H9 (cell line): ENCODE results near the gene STX16. TPM values are rescaled to one million over a fixed set of nuclear protein-coding genes. Genes with fewer than 3 reads are reported as not detected.

Experiments used
- DNase-seq: peaks from one replicate; pipeline ENCODE4 v3.0.0-alpha.2; 2017
- H2AFZ ChIP-seq: one replicate; pipeline ENCODE4 v1.6.1; 2013; ENCODE audit warnings: mild to moderate bottlenecking, low read length, control low read depth, moderate library complexity
- H2AK5ac ChIP-seq: 2 replicates; pipeline ENCODE4 v1.6.1; 2013; ENCODE audit warnings: low read length, control low read depth, mixed read lengths; ENCODE audit not compliant: insufficient read length
- H2BK120ac ChIP-seq: one replicate; pipeline ENCODE4 v1.6.1; 2013; ENCODE audit warnings: low read depth, mild to moderate bottlenecking, low read length, control low read depth, inconsistent platforms; ENCODE audit not compliant: poor library complexity, severe bottlenecking
- H2BK12ac ChIP-seq: 2 replicates; pipeline ENCODE4 v1.6.1; 2013; ENCODE audit warnings: low read length, control low read depth, mixed read lengths, low read depth; ENCODE audit not compliant: insufficient read length
- H2BK15ac ChIP-seq: 2 replicates; pipeline ENCODE4 v1.6.1; 2013; ENCODE audit warnings: low read depth, low read length, control low read depth
- H2BK20ac ChIP-seq: one replicate; pipeline ENCODE4 v1.6.1; 2013; ENCODE audit warnings: low read depth, mild to moderate bottlenecking, low read length, control low read depth, inconsistent platforms; ENCODE audit not compliant: poor library complexity, severe bottlenecking
- H2BK5ac ChIP-seq: 2 replicates; pipeline ENCODE4 v1.6.1; 2013; ENCODE audit warnings: low read length, control low read depth, mixed read lengths; ENCODE audit not compliant: insufficient read length
- H3K14ac ChIP-seq: 2 replicates; pipeline ENCODE4 v1.6.1; 2013; ENCODE audit warnings: low read length, control low read depth; ENCODE audit not compliant: insufficient read depth
- H3K18ac ChIP-seq: 2 replicates; pipeline ENCODE4 v1.6.1; 2013; ENCODE audit warnings: low read depth, mild to moderate bottlenecking, mixed read lengths, low read length, control low read depth; ENCODE audit not compliant: insufficient read length
- H3K23ac ChIP-seq: 2 replicates; pipeline ENCODE4 v1.6.1; 2013; ENCODE audit warnings: low read length, control low read depth, mixed read lengths, low read depth; ENCODE audit not compliant: insufficient read length
- H3K23me2 ChIP-seq: 2 replicates; pipeline ENCODE4 v1.6.1; 2013; ENCODE audit warnings: low read depth, mild to moderate bottlenecking, mixed read lengths, low read length, control low read depth; ENCODE audit not compliant: insufficient read length, poor library complexity, severe bottlenecking
- H3K27ac ChIP-seq: 2 replicates; pipeline ENCODE4 v1.5.1; 2013; ENCODE audit warnings: low read length, control low read depth, mixed read lengths, low read depth; ENCODE audit not compliant: insufficient read length
- H3K27me3 ChIP-seq: 2 replicates; pipeline ENCODE4 v1.6.1; 2013; ENCODE audit warnings: low read length, control low read depth, inconsistent platforms; ENCODE audit not compliant: insufficient read depth
- H3K4ac ChIP-seq: 2 replicates; pipeline ENCODE4 v1.6.1; 2013; ENCODE audit warnings: low read depth, mild to moderate bottlenecking, control low read depth, inconsistent platforms, low read length, moderate library complexity
- H3K4me1 ChIP-seq: 2 replicates; pipeline ENCODE4 v1.6.1; 2013; ENCODE audit warnings: low read length, control low read depth, inconsistent platforms; ENCODE audit not compliant: insufficient read depth
- H3K4me2 ChIP-seq: 2 replicates; pipeline ENCODE4 v1.6.1; 2013; ENCODE audit warnings: low read length, control low read depth, mixed read lengths; ENCODE audit not compliant: insufficient read length, insufficient read depth
- H3K56ac ChIP-seq: 2 replicates; pipeline ENCODE4 v1.6.1; 2013; ENCODE audit warnings: low read depth, mild to moderate bottlenecking, mixed read lengths, low read length, control low read depth; ENCODE audit not compliant: insufficient read length
- H3K79me1 ChIP-seq: 2 replicates; pipeline ENCODE4 v1.6.1; 2013; ENCODE audit warnings: low read depth, mild to moderate bottlenecking, moderate library complexity, low read length, control low read depth, inconsistent platforms; ENCODE audit not compliant: insufficient read depth, poor library complexity, severe bottlenecking
- H3K79me2 ChIP-seq: 2 replicates; pipeline ENCODE4 v1.6.1; 2013; ENCODE audit warnings: low read length, control low read depth, inconsistent platforms; ENCODE audit not compliant: insufficient read depth
- H3K9ac ChIP-seq: 2 replicates; pipeline ENCODE4 v1.6.1; 2013; ENCODE audit warnings: low read length, control low read depth, mixed read lengths; ENCODE audit not compliant: insufficient read length; ENCODE audit errors: extremely low read depth
- H3K9me3 ChIP-seq: one replicate; pipeline ENCODE4 v1.6.1; 2013; ENCODE audit warnings: low read depth, low read length, inconsistent platforms; ENCODE audit not compliant: control insufficient read depth
- H3T11ph ChIP-seq: one replicate; pipeline ENCODE4 v1.6.1; 2013; ENCODE audit warnings: mild to moderate bottlenecking, low read length, control low read depth, inconsistent platforms
- H4K20me1 ChIP-seq: one replicate; pipeline ENCODE4 v1.6.1; 2013; ENCODE audit not compliant: control insufficient read depth, insufficient read length, insufficient read depth
- H4K5ac ChIP-seq: 2 replicates; pipeline ENCODE4 v1.6.1; 2013; ENCODE audit warnings: low read depth, mild to moderate bottlenecking, mixed read lengths, low read length, control low read depth; ENCODE audit not compliant: insufficient read length
- H4K8ac ChIP-seq: replicated peaks from 2 replicates; pipeline ENCODE4 v1.6.1; 2013; ENCODE audit warnings: low read length, control low read depth, mixed read lengths, low read depth; ENCODE audit not compliant: insufficient read length
- H4K91ac ChIP-seq: 2 replicates; pipeline ENCODE4 v1.6.1; 2013; ENCODE audit warnings: low read depth, mild to moderate bottlenecking, moderate library complexity, mixed read lengths, low read length, control low read depth; ENCODE audit not compliant: insufficient read length
- H3K27ac Mint-ChIP-seq, 3 experiments: 2 replicates in 2 of 3; 3 replicates in 1 of 3; pipeline ENCODE4 v1.8.0; 2020 to 2021; ENCODE audit warnings: mixed read lengths in 3 of 3, mild to moderate bottlenecking in 1 of 3, moderate library complexity in 1 of 3
- H3K27me3 Mint-ChIP-seq: 2 replicates; pipeline ENCODE4 v1.8.0; 2021; ENCODE audit warnings: low read depth, mild to moderate bottlenecking, moderate library complexity, mixed read lengths
- H3K36me3 Mint-ChIP-seq, 3 experiments: 2 replicates in 2 of 3; 3 replicates in 1 of 3; pipeline ENCODE4 v1.8.0; 2020 to 2021; ENCODE audit warnings: low read depth in 3 of 3, mixed read lengths in 3 of 3; ENCODE audit not compliant: insufficient read depth in 1 of 3
- H3K4me1 Mint-ChIP-seq, 2 experiments: 2 replicates each; pipeline ENCODE4 v1.8.0; 2020; ENCODE audit warnings: mixed read lengths in 2 of 2
- H3K4me3 Mint-ChIP-seq, 2 experiments: 2 replicates in 1 of 2; 3 replicates in 1 of 2; pipeline ENCODE4 v1.8.0; 2020 to 2021; ENCODE audit warnings: mild to moderate bottlenecking in 2 of 2, mixed read lengths in 2 of 2, moderate library complexity in 1 of 2
- H3K9me3 Mint-ChIP-seq, 2 experiments: 2 replicates in 1 of 2; 3 replicates in 1 of 2; pipeline ENCODE4 v1.8.0; 2020; ENCODE audit warnings: mild to moderate bottlenecking in 2 of 2, mixed read lengths in 2 of 2, moderate library complexity in 1 of 2
- WGBS: extraction: QIAGEN DNeasy Blood & Tissue Kit; methylation state at CpG from one replicate; pipeline ENCODE4 v1.1.7; 2013; ENCODE audit warnings: missing lambda C conversion rate, low lambda C conversion rate, mixed read lengths; ENCODE audit not compliant: insufficient read length; ENCODE audit errors: extremely low coverage; 5-methylcytosine and 5-hydroxymethylcytosine counted together
- total RNA-seq: library from RNA; stranded (reverse); gene quantifications from 2 replicates; pipeline ENCODE4 v1.2.1, GENCODE V29; 2021
- TF ChIP-seq, protein P1 (sequence below): fragments of 200-600 bp; sonication (generic); conservative IDR thresholded peaks from 3 replicates; pipeline ENCODE4 v1.8.0; 2021; ENCODE audit warnings: antibody characterized with exemption, mild to moderate bottlenecking

Gene STX16
- total RNA-seq, 1 experiment from 2014 or later = 87.8 TPM

DNA sequence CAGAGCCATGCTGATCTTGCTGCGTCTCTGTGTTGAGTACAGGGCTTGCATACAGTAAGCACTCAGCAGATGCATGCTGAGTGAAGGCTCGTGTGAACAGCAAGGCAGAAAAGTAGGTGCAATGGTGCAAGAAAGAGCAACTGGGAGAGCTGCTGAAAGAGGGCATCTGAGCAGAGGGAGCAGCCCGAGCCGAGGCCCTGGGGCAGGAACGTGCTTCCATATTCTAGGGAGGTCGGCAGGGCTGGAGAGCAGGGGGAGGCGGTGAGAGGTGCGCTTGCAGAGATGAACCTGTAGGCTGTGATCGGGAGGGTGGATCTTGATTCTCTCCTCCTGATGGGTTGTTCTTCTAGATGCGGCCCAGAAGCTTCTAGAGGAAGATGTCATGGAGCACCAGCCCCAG is 26.4 kb upstream of the STX16 start:
- H3K9ac ChIP-seq = no peak overlapping the region
- no peaks in the 10 kb centered on the region for H3K27me3 ChIP-seq
- no peak overlapping the region for H4K8ac ChIP-seq
- H2BK120ac ChIP-seq = no peak overlapping the region
- Mint-ChIP-seq H3K27me3 (peaks cover 20% of the 10 kb centered on the region), H3K4me3 (no peak overlapping the region), H3K9me3 (peaks cover 4 to 16% of the 10 kb centered on the region in 2 experiments), H3K4me1 (peaks cover 9 to 10% of the 10 kb centered on the region in 2 experiments), H3K36me3 (peaks cover 0 to 11% (median 6%) of the 10 kb centered on the region in 3 experiments; a peak in 4 of 7 replicates), H3K27ac (no peak overlapping the region; a peak in 1 of 7 replicates)
- H3K23me2 ChIP-seq = no peaks in the 10 kb centered on the region
- TF ChIP-seq, protein P1, sequence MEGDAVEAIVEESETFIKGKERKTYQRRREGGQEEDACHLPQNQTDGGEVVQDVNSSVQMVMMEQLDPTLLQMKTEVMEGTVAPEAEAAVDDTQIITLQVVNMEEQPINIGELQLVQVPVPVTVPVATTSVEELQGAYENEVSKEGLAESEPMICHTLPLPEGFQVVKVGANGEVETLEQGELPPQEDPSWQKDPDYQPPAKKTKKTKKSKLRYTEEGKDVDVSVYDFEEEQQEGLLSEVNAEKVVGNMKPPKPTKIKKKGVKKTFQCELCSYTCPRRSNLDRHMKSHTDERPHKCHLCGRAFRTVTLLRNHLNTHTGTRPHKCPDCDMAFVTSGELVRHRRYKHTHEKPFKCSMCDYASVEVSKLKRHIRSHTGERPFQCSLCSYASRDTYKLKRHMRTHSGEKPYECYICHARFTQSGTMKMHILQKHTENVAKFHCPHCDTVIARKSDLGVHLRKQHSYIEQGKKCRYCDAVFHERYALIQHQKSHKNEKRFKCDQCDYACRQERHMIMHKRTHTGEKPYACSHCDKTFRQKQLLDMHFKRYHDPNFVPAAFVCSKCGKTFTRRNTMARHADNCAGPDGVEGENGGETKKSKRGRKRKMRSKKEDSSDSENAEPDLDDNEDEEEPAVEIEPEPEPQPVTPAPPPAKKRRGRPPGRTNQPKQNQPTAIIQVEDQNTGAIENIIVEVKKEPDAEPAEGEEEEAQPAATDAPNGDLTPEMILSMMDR = no peak
- no peak overlapping the region for H3K56ac ChIP-seq
- H2AK5ac ChIP-seq = no peak overlapping the region
- H3K14ac ChIP-seq = no peak overlapping the region
- peaks cover 15% of the 10 kb centered on the region for H3K9me3 ChIP-seq
- no peaks in the 10 kb centered on the region for H3K79me1 ChIP-seq
- no peak overlapping the region for H4K5ac ChIP-seq
- H3K4me1 ChIP-seq = no peaks in the 10 kb centered on the region
- H3K4me2 ChIP-seq = no peak overlapping the region
- H2BK5ac ChIP-seq = no peak overlapping the region
- no peak overlapping the region for H3K4ac ChIP-seq
- no CpG with 5 or more reads among the region's 10 CpGs for WGBS
- H2BK20ac ChIP-seq = no peak overlapping the region
- H2BK12ac ChIP-seq = no peak overlapping the region
- H3K27ac ChIP-seq = no peak overlapping the region
- no peaks in the 10 kb centered on the region for H3K79me2 ChIP-seq
- H4K91ac ChIP-seq = no peak overlapping the region
- no peak overlapping the region for H3T11ph ChIP-seq
- no peak overlapping the region for H3K18ac ChIP-seq
- no peak overlapping the region for H2AFZ ChIP-seq
- no peak overlapping the region for H3K23ac ChIP-seq
- no peak overlapping the region for H2BK15ac ChIP-seq
- no peaks in the 10 kb centered on the region for H4K20me1 ChIP-seq
- no peak for DNase-seq
